ENCODE measurements around the gene MARVELD1.

- TF ChIP-seq, protein P1, sequence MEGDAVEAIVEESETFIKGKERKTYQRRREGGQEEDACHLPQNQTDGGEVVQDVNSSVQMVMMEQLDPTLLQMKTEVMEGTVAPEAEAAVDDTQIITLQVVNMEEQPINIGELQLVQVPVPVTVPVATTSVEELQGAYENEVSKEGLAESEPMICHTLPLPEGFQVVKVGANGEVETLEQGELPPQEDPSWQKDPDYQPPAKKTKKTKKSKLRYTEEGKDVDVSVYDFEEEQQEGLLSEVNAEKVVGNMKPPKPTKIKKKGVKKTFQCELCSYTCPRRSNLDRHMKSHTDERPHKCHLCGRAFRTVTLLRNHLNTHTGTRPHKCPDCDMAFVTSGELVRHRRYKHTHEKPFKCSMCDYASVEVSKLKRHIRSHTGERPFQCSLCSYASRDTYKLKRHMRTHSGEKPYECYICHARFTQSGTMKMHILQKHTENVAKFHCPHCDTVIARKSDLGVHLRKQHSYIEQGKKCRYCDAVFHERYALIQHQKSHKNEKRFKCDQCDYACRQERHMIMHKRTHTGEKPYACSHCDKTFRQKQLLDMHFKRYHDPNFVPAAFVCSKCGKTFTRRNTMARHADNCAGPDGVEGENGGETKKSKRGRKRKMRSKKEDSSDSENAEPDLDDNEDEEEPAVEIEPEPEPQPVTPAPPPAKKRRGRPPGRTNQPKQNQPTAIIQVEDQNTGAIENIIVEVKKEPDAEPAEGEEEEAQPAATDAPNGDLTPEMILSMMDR (IDR thresholded peaks at IDR 0.05; ENCODE audit: low read depth, low read length): no peak
- TF ChIP-seq POLR2A (IDR thresholded peaks at IDR 0.05; ENCODE audit: extremely low read depth, insufficient read length): peak; percentile 87
- TF ChIP-seq MYC (IDR thresholded peaks at IDR 0.05; ENCODE audit: low read depth, low read length): peak; percentile 96
These were observed 26.4 kb upstream of the MARVELD1 start, which contains the start of gene AVPI1 for GRCh38 chr10:97686962-97687784.

All from NB4 (cell line).